ENCODE results near the gene ART3. TPM values are rescaled to one million over a fixed set of nuclear protein-coding genes. Genes with fewer than 3 reads are reported as not detected.

ART3 gene
- total and polyA plus RNA-seq, 3 donors from 2014 or later, result 52.5 to 166 (median 73.9) TPM

DNA sequence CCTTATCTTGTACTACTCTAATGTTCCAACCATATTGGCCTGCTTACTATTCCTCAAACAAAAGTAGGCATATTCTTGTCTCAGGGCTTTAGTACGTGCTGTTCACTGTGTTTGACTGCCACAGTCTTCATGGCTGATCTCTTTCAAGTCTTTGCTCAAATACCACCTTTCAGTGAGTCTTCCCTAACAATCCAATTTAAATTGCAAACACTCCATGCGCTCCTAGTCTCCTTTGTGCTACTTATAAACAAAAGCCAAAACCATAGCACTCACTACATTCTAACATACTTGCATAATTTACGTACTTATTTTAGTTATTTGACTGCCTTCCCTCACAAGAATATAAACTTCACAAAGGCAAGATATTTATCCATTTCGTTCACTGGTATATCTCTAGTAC lies 1.7 kb upstream of the ART3 start:
- H3K27me3 ChIP-seq, result no peaks in the 10 kb centered on the region
- H3K27ac ChIP-seq, result no peak overlapping the region
- no peaks in the 10 kb centered on the region for H3K9me3 ChIP-seq
- TF ChIP-seq CTCF (IDR thresholded peaks at IDR 0.05), result no peak
- TF ChIP-seq POLR2A (IDR thresholded peaks at IDR 0.05), result no peak
- 81 to 83% methylated on average over 4 of the region's 4 CpGs for WGBS, 2 donors
- DNase-seq, result no peak
- H3K36me3 ChIP-seq (ENCODE audit: low read depth, missing control alignments), result no peaks in the 10 kb centered on the region
- H3K4me3 ChIP-seq, result no peak overlapping the region
- H3K4me1 ChIP-seq, result no peaks in the 10 kb centered on the region
- intact Hi-C loops (cut with DNase I; ENCODE audit: low total_unique reads), result no loop called here

DNA sequence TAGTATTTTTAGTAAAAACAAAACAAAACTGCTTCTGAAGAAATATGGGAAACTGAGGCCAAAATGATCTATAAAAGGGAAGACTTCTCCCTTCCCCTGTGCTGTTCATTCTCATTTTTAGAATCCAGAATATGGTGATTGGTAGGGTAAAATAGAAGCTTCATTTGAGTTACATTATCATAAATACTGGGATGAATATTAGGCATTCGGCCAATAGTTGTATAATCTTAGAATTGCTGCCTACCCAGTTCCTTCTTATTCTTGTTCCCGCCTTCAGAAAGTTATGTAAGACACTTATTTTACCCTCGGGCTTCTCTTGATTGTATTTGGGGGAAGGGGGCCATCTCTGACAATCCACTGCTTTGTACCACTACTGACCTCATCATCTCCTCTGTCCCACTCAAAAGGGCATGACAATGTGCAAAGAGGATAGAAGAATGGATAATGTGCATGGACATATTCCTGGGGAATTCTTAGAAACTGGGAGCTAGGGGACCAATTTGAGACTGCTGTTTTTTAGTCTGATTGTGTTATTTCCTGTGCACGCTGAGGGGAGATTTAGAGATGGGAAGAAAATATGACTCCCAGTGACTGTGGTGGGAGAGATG lies 588 bp downstream of the ART3 start:
- Histone ChIP-seq H3K4me3 (no peak overlapping the region), H3K4me1 (no peaks in the 10 kb centered on the region), H3K9me3 (no peaks in the 10 kb centered on the region), H3K36me3 (ENCODE audit: low read depth, missing control alignments) (no peaks in the 10 kb centered on the region), H3K27ac (no peak overlapping the region), H3K27me3 (no peaks in the 10 kb centered on the region)
- no peak for DNase-seq
- intact Hi-C loops (cut with DNase I; ENCODE audit: low total_unique reads), result no loop called here
- TF ChIP-seq POLR2A (IDR thresholded peaks at IDR 0.05) (no peak), CTCF (IDR thresholded peaks at IDR 0.05) (no peak)
- WGBS, 2 donors, result 73 to 86% methylated on average over 4 of the region's 4 CpGs

DNA sequence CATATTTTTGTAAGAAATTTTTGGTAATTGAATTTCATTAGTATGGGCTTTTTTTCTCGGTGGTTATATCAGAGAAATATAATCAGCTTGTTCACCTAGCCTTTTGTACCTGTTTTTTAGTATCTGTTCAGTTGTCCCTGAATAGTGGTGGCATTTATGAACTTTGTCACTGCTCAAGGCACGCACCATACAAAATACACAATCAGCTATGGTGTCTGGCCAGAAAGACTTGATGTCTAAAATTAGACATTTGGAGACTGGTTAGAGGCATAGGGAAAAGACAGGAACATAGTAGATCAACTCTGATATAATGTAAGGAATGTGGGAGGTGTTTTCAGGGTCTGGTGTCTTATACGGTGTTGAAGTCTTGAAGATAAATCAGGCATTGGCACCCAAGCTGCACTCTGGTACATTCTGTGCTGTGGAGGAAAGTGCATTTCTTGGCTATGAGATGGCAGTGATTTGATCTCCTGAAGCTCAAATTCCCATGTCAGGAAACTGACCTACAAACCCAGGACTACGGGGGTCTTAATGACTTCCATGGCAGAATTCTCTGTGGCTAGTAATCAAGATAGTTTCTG lies 3.6 kb downstream of the ART3 start:
- no peak overlapping the region for H3K27ac ChIP-seq
- whole genome bisulfite sequencing, 2 donors, result 45 to 60% methylated on average over 4 of the region's 4 CpGs
- no peaks in the 10 kb centered on the region for H3K4me1 ChIP-seq
- no peaks in the 10 kb centered on the region for H3K36me3 ChIP-seq (ENCODE audit: low read depth, missing control alignments)
- no peak for DNase-seq
- TF ChIP-seq CTCF (IDR thresholded peaks at IDR 0.05) (no peak), POLR2A (IDR thresholded peaks at IDR 0.05) (no peak)
- no peaks in the 10 kb centered on the region for H3K9me3 ChIP-seq
- no peak overlapping the region for H3K4me3 ChIP-seq
- no peaks in the 10 kb centered on the region for H3K27me3 ChIP-seq
- intact Hi-C loops (cut with DNase I; ENCODE audit: low total_unique reads), result no loop called here

GRCh38 chr4:76083386-76083988 lies 9.0 kb downstream of the ART3 start:
- Histone ChIP-seq H3K27ac (no peak overlapping the region), H3K9me3 (no peaks in the 10 kb centered on the region), H3K36me3 (ENCODE audit: low read depth, missing control alignments) (no peaks in the 10 kb centered on the region), H3K4me3 (no peak overlapping the region), H3K4me1 (no peaks in the 10 kb centered on the region), H3K27me3 (no peaks in the 10 kb centered on the region)
- 84 to 90% methylated on average over 3 of the region's 3 CpGs for WGBS, 2 donors
- no peak for DNase-seq
- TF ChIP-seq POLR2A (IDR thresholded peaks at IDR 0.05) (no peak), CTCF (IDR thresholded peaks at IDR 0.05) (no peak)
- intact Hi-C loops (cut with DNase I; ENCODE audit: low total_unique reads), result no loop called here
